GM19455 (cell line): Measurements from ENCODE around the gene KLHL29.

Experiments
- ATAC-seq: cut with Tn5 transposase; IDR thresholded peaks from one replicate; pipeline ENCODE4 v1.9.1; 2021; ENCODE audit not compliant: unreplicated experiment

KLHL29 gene

GRCh38 chr2:23526835-23527790, 142.1 kb downstream of the KLHL29 start:
- ATAC-seq: no peak

GRCh38 chr2:23528171-23528570, 143.2 kb downstream of the KLHL29 start:
- no peak for ATAC-seq

GRCh38 chr2:23528690-23529089, 143.7 kb downstream of the KLHL29 start:
- ATAC-seq: no peak

GRCh38 chr2:23529659-23530058, 144.7 kb downstream of the KLHL29 start:
- no peak for ATAC-seq

GRCh38 chr2:23530206-23530908, 145.4 kb downstream of the KLHL29 start:
- ATAC-seq: no peak

GRCh38 chr2:23530909-23531276, 145.9 kb downstream of the KLHL29 start:
- no peak for ATAC-seq

- no peak for ATAC-seq
These were observed 146.3 kb downstream of the KLHL29 start for GRCh38 chr2:23531280-23531679.

- ATAC-seq: no peak
These were observed 146.9 kb downstream of the KLHL29 start for GRCh38 chr2:23531881-23532280.

GRCh38 chr2:23532391-23533337, 147.7 kb downstream of the KLHL29 start:
- no peak for ATAC-seq

- ATAC-seq: no peak
These were observed 148.3 kb downstream of the KLHL29 start for GRCh38 chr2:23533338-23533695.

GRCh38 chr2:23534771-23535170, 149.8 kb downstream of the KLHL29 start:
- no peak for ATAC-seq

- no peak for ATAC-seq
These were observed 151.3 kb downstream of the KLHL29 start for GRCh38 chr2:23536326-23536725.

GRCh38 chr2:23537991-23538390, 153.0 kb downstream of the KLHL29 start:
- no peak for ATAC-seq

- no peak for ATAC-seq
These were observed 153.6 kb downstream of the KLHL29 start for GRCh38 chr2:23538566-23538965.

GRCh38 chr2:23540804-23541360, 155.9 kb downstream of the KLHL29 start:
- ATAC-seq: no peak

- ATAC-seq: no peak
These were observed 156.7 kb downstream of the KLHL29 start for GRCh38 chr2:23541503-23542229.

- ATAC-seq: no peak
These were observed 157.3 kb downstream of the KLHL29 start for GRCh38 chr2:23542230-23542789.

GRCh38 chr2:23543302-23543701, 158.3 kb downstream of the KLHL29 start:
- no peak for ATAC-seq

GRCh38 chr2:23543728-23544127, 158.7 kb downstream of the KLHL29 start:
- no peak for ATAC-seq
